Rectal smooth muscle tissue (tissue), 1 donor: ENCODE data around the gene CEND1.
A peak's percentile ranks its signal among the peaks of the same experiment; 100 is the strongest.

Experiments
- H3K27ac ChIP-seq: one replicate; pipeline ENCODE4 v1.7.0; 2013; ENCODE audit warnings: low read depth, low read length, inconsistent platforms
- H3K27me3 ChIP-seq: one replicate; pipeline ENCODE4 v1.7.0; 2013; ENCODE audit warnings: low read length; ENCODE audit not compliant: control insufficient read depth, insufficient read depth
- H3K36me3 ChIP-seq: one replicate; pipeline ENCODE4 v1.7.0; 2013; ENCODE audit warnings: low read length; ENCODE audit not compliant: control insufficient read depth, insufficient read depth
- H3K4me1 ChIP-seq: one replicate; pipeline ENCODE4 v1.7.0; 2013; ENCODE audit warnings: low read length; ENCODE audit not compliant: control insufficient read depth, insufficient read depth
- H3K4me3 ChIP-seq: one replicate; pipeline ENCODE4 v1.7.0; 2013; ENCODE audit warnings: low read length
- H3K9ac ChIP-seq: one replicate; pipeline ENCODE4 v1.7.0; 2013; ENCODE audit warnings: low read length

The CEND1 gene

GRCh38 chr11:793556-793955, 3.7 kb upstream of the CEND1 start:
- Histone ChIP-seq H3K9ac (no peak overlapping the region), H3K36me3 (no peaks in the 10 kb centered on the region), H3K27me3 (peaks cover 6% of the 10 kb centered on the region), H3K4me1 (peaks cover 7% of the 10 kb centered on the region), H3K27ac (no peak overlapping the region), H3K4me3 (no peak overlapping the region)

- no peak overlapping the region for H3K4me3 ChIP-seq
- H3K36me3 ChIP-seq: no peaks in the 10 kb centered on the region
- H3K27me3 ChIP-seq: peaks cover 6% of the 10 kb centered on the region
- peaks cover 7% of the 10 kb centered on the region for H3K4me1 ChIP-seq
- no peak overlapping the region for H3K9ac ChIP-seq
- no peak overlapping the region for H3K27ac ChIP-seq
These were observed 3.0 kb upstream of the CEND1 start for GRCh38 chr11:792873-793272.

GRCh38 chr11:792535-792821, 2.6 kb upstream of the CEND1 start:
- Histone ChIP-seq H3K27me3 (peaks cover 6% of the 10 kb centered on the region), H3K27ac (no peak overlapping the region), H3K36me3 (no peaks in the 10 kb centered on the region), H3K4me3 (no peak overlapping the region), H3K4me1 (peaks cover 7% of the 10 kb centered on the region), H3K9ac (no peak overlapping the region)

GRCh38 chr11:791658-792534, 2.0 kb upstream of the CEND1 start:
- Histone ChIP-seq H3K36me3 (no peaks in the 10 kb centered on the region), H3K27me3 (peaks cover 6% of the 10 kb centered on the region), H3K27ac (no peak overlapping the region), H3K4me3 (no peak overlapping the region), H3K4me1 (peaks cover 5% of the 10 kb centered on the region), H3K9ac (no peak overlapping the region)

GRCh38 chr11:790721-791564, 1.1 kb upstream of the CEND1 start:
- H3K9ac ChIP-seq: no peak overlapping the region
- H3K27me3 ChIP-seq: peaks cover 6% of the 10 kb centered on the region
- H3K4me3 ChIP-seq: no peak overlapping the region
- H3K4me1 ChIP-seq: no peaks in the 10 kb centered on the region
- no peaks in the 10 kb centered on the region for H3K36me3 ChIP-seq
- H3K27ac ChIP-seq: no peak overlapping the region

- no peak overlapping the region for H3K27ac ChIP-seq
- H3K4me3 ChIP-seq: no peak overlapping the region
- H3K9ac ChIP-seq: no peak overlapping the region
- H3K4me1 ChIP-seq: no peaks in the 10 kb centered on the region
- peaks cover 6% of the 10 kb centered on the region for H3K27me3 ChIP-seq
- H3K36me3 ChIP-seq: no peaks in the 10 kb centered on the region
These were observed 643 bp downstream of the CEND1 start for GRCh38 chr11:788953-789940.

- no peaks in the 10 kb centered on the region for H3K36me3 ChIP-seq
- no peak overlapping the region for H3K4me3 ChIP-seq
- H3K27me3 ChIP-seq: peaks cover 6% of the 10 kb centered on the region
- H3K9ac ChIP-seq: no peak overlapping the region
- no peak overlapping the region for H3K27ac ChIP-seq
- H3K4me1 ChIP-seq: peaks cover 3% of the 10 kb centered on the region
These were observed 1.8 kb downstream of the CEND1 start for GRCh38 chr11:788009-788640.

GRCh38 chr11:787084-787675, 2.7 kb downstream of the CEND1 start:
- H3K4me1 ChIP-seq: peaks cover 3% of the 10 kb centered on the region
- no peak overlapping the region for H3K9ac ChIP-seq
- H3K36me3 ChIP-seq: no peaks in the 10 kb centered on the region
- H3K27ac ChIP-seq: no peak overlapping the region
- H3K27me3 ChIP-seq: peaks cover 6% of the 10 kb centered on the region
- H3K4me3 ChIP-seq: no peak overlapping the region

GRCh38 chr11:786235-787083, 3.4 kb downstream of the CEND1 start:
- Histone ChIP-seq H3K9ac (no peak overlapping the region), H3K36me3 (no peaks in the 10 kb centered on the region), H3K27me3 (peaks cover 6% of the 10 kb centered on the region), H3K4me1 (peaks cover 3% of the 10 kb centered on the region), H3K27ac (no peak overlapping the region), H3K4me3 (no peak overlapping the region)

GRCh38 chr11:783581-784015, 6.3 kb downstream of the CEND1 start:
- Histone ChIP-seq H3K4me1 (peaks cover 3% of the 10 kb centered on the region), H3K4me3 (no peak overlapping the region), H3K9ac (no peak overlapping the region), H3K36me3 (no peaks in the 10 kb centered on the region), H3K27ac (peak overlapping the region; percentile 43), H3K27me3 (no peaks in the 10 kb centered on the region)
